ENCODE measurements around the gene GRIN3B.

GRCh38 chr19:984165-984967 lies 15.9 kb upstream of the GRIN3B start, which contains the start of gene WDR18:
- TF ChIP-seq CTCF (IDR thresholded peaks at IDR 0.05) (peak in 3 of 4 experiments; percentile 7 to 66 (median 63)), POLR2A (IDR thresholded peaks at IDR 0.05) (peak; percentile 43 to 75)

All from uterus (tissue), 2 donors.